ENCODE data around the gene VGLL4. TPM values are rescaled to one million over a fixed set of nuclear protein-coding genes. Genes with fewer than 3 reads are reported as not detected.

The VGLL4 gene
- total RNA-seq, 2 experiments from 2014 or later = 54.4 to 60.2 TPM

DNA sequence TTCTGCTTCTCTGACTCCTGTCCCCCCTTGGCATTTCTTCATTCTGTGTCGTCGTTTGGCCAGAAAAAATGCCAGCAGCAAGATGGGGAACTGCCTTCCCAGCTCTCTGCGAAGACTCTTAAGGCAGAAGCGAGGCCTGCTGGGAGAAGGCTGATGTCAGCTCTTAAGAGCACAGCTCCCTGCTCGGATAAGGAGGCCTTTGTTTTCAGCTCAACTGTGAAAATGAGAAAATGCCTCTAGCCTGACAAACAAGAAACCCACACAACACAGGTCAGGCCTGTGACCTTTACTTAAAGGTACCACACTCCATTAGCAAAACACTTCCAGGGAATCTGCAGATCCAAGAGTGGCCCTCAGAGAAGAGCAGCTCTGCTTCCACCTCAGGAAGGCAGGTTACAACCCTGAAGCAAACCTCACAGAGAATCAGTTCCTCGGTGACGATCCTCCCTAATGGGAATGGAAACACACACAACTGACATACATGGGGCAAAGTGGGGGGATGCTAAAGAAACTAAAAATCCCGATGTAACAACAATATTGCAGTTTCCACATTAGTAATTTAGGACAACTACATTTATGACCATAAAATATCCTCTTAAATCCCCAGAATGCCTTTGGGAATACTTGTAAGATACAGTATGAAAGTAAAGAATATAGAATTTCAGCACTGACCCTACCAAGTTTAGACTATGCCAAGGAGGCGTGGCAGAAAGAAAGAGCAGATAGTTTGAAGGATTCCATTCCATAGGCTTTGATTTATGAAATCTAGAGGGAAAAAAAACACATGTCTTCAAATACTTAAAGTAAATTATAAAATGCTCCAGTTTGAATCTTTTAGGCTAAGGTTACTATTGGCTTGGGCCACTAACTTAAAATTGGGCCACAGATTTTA is 52.1 kb downstream of the VGLL4 start:
- no peak for DNase-seq
- Mint-ChIP-seq H3K4me3 (no peak overlapping the region), H3K9me3 (peaks cover 3% of the 10 kb centered on the region), H3K4me1 (ENCODE audit: low read depth) (peaks cover 52% of the 10 kb centered on the region), H3K27me3 (no peaks in the 10 kb centered on the region), H3K36me3 (ENCODE audit: low read depth) (peaks cover 38% of the 10 kb centered on the region), H3K27ac (peak overlapping the region; percentile 20)
- ATAC-seq = no peak
- TF ChIP-seq, protein P1, sequence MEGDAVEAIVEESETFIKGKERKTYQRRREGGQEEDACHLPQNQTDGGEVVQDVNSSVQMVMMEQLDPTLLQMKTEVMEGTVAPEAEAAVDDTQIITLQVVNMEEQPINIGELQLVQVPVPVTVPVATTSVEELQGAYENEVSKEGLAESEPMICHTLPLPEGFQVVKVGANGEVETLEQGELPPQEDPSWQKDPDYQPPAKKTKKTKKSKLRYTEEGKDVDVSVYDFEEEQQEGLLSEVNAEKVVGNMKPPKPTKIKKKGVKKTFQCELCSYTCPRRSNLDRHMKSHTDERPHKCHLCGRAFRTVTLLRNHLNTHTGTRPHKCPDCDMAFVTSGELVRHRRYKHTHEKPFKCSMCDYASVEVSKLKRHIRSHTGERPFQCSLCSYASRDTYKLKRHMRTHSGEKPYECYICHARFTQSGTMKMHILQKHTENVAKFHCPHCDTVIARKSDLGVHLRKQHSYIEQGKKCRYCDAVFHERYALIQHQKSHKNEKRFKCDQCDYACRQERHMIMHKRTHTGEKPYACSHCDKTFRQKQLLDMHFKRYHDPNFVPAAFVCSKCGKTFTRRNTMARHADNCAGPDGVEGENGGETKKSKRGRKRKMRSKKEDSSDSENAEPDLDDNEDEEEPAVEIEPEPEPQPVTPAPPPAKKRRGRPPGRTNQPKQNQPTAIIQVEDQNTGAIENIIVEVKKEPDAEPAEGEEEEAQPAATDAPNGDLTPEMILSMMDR (IDR thresholded peaks at IDR 0.05) = no peak
- POLR2A ChIA-PET = no interaction called here
- intact Hi-C loops (cut with micrococcal nuclease) = no loop called here
- CTCF ChIA-PET = no interaction called here

DNA sequence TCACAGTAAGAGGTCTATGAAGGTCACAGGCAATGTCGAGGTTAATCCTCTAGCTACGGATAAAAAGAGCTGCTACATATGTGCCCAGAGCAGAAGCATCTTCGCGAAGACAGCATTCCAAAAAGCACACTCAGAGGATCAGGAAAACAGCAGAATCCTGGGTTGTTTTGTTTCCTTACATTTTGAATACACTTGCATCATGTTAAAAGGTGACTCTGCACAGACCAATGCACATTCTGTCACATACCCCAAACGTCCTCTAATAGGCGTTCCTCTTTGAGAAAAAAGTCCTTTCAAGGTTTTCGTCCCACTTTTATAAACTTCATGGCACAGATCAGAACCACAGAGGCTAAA is 52.7 kb downstream of the VGLL4 start:
- Mint-ChIP-seq H3K36me3 (ENCODE audit: low read depth) (peaks cover 34% of the 10 kb centered on the region), H3K9me3 (peaks cover 2% of the 10 kb centered on the region), H3K4me3 (no peak overlapping the region), H3K27me3 (no peaks in the 10 kb centered on the region), H3K4me1 (ENCODE audit: low read depth) (peaks cover 57% of the 10 kb centered on the region), H3K27ac (no peak overlapping the region)
- DNase-seq = no peak
- no peak for ATAC-seq
- intact Hi-C loops (cut with micrococcal nuclease) = no loop called here
- CTCF ChIA-PET = no interaction called here
- POLR2A ChIA-PET = no interaction called here
- TF ChIP-seq, protein P1 (IDR thresholded peaks at IDR 0.05) = no peak

DNA sequence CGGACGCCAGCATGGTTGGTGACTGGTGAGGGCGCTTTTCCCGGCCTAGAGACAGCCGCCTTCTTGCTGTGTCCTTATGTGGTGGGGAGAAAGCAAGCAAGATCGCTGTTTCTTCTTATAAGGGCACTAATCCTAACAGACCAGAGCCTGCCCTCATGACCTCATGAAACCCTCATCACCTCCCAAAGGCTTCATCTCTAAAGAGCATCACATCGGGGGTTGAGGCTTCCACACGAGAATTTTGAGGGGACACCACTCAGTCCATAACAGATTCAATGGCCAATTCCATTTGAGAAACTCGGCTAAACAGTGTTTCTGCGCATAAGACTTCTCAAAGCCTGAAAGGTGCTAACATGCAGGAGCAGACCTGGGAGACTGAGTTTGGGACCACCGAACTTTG is 54.0 kb downstream of the VGLL4 start:
- no peak for DNase-seq
- TF ChIP-seq, protein P1 (IDR thresholded peaks at IDR 0.05) = no peak
- H3K4me3 Mint-ChIP-seq = no peak overlapping the region
- ATAC-seq = no peak
- peaks cover 34% of the 10 kb centered on the region for H3K36me3 Mint-ChIP-seq (ENCODE audit: low read depth)
- no peaks in the 10 kb centered on the region for H3K9me3 Mint-ChIP-seq
- ChIA-PET POLR2A (no interaction called here), CTCF (interaction anchor here (1.2 kb wide), 1 partner anchor 62 kb away, joined by 3 read pairs; no protein-coding TSS in a partner anchor)
- intact Hi-C loops (cut with micrococcal nuclease) = loop anchor here (10.0 kb wide), 1 partner anchor 45 kb away; no protein-coding TSS in a partner anchor
- no peak overlapping the region for H3K27ac Mint-ChIP-seq
- peaks cover 64% of the 10 kb centered on the region for H3K4me1 Mint-ChIP-seq (ENCODE audit: low read depth)
- no peaks in the 10 kb centered on the region for H3K27me3 Mint-ChIP-seq

DNA sequence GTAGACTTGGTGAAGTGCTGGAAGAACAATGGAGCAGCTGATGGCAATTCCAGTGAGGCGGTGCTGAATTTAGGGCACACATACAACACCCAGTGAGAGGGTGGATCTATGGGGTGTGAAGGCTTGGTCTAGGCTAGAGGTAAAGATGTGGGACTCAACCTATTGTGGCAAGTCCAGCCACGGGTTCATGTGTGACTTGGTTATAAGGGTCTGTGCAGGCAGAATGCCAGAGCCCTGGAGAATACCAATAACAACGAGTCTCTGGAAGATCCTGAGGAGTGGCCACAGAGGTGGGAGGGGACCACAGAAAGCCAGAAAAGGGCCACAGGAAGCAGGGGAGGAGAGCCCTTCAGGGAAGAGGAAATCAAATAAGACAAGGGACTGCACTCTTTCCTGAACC is 55.0 kb downstream of the VGLL4 start:
- Mint-ChIP-seq H3K36me3 (ENCODE audit: low read depth) (peaks cover 25% of the 10 kb centered on the region), H3K27ac (peak overlapping the region; percentile 26), H3K9me3 (no peaks in the 10 kb centered on the region), H3K27me3 (no peaks in the 10 kb centered on the region), H3K4me3 (no peak overlapping the region), H3K4me1 (ENCODE audit: low read depth) (peaks cover 64% of the 10 kb centered on the region)
- no peak for DNase-seq
- CTCF ChIA-PET = no interaction called here
- ATAC-seq = no peak
- POLR2A ChIA-PET = no interaction called here
- TF ChIP-seq, protein P1 (IDR thresholded peaks at IDR 0.05) = no peak
- intact Hi-C loops (cut with micrococcal nuclease) = loop anchor here (10.0 kb wide), 1 partner anchor 46 kb away; no protein-coding TSS in a partner anchor

DNA sequence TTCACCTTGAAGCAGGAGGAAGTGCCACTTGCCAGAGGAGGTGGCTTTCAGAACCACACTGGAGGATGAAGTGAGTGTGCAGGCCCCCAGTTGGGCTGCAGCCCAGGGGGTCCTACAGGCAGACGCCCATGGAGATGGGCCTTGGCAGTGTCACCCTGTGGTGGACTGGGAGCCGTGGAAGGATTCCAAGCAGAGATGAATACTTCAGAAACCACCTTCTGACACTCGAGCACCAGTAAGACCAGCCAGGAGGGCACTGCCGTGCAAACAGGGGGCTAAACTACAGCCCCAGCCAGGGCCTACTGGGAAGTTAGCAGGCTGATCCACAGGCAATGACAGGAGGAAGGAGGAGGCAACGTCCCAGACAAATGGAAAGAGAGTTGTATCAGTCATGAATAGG is 55.4 kb downstream of the VGLL4 start:
- TF ChIP-seq, protein P1 (IDR thresholded peaks at IDR 0.05) = no peak
- no peak overlapping the region for H3K4me3 Mint-ChIP-seq
- peaks cover 65% of the 10 kb centered on the region for H3K4me1 Mint-ChIP-seq (ENCODE audit: low read depth)
- H3K9me3 Mint-ChIP-seq = no peaks in the 10 kb centered on the region
- ChIA-PET POLR2A (no interaction called here), CTCF (no interaction called here)
- H3K27ac Mint-ChIP-seq = peak overlapping the region; percentile 5
- DNase-seq (no peak), ATAC-seq (no peak)
- no peaks in the 10 kb centered on the region for H3K27me3 Mint-ChIP-seq
- intact Hi-C loops (cut with micrococcal nuclease) = loop anchor here (10.0 kb wide), 1 partner anchor 46 kb away; no protein-coding TSS in a partner anchor
- H3K36me3 Mint-ChIP-seq (ENCODE audit: low read depth) = peaks cover 24% of the 10 kb centered on the region

Measured in activated CD8-positive, alpha-beta T cell treated with anti-CD3 and anti-CD28 coated beads for 36 hours (primary cell).